ELF-1 (cell line): ENCODE data around the gene DPP4.

Experiments
- DNase-seq: peaks from one replicate; pipeline ENCODE4 v3.0.0-alpha.2; 2016; ENCODE audit warnings: low read depth, low spot score

DPP4 gene

DNA sequence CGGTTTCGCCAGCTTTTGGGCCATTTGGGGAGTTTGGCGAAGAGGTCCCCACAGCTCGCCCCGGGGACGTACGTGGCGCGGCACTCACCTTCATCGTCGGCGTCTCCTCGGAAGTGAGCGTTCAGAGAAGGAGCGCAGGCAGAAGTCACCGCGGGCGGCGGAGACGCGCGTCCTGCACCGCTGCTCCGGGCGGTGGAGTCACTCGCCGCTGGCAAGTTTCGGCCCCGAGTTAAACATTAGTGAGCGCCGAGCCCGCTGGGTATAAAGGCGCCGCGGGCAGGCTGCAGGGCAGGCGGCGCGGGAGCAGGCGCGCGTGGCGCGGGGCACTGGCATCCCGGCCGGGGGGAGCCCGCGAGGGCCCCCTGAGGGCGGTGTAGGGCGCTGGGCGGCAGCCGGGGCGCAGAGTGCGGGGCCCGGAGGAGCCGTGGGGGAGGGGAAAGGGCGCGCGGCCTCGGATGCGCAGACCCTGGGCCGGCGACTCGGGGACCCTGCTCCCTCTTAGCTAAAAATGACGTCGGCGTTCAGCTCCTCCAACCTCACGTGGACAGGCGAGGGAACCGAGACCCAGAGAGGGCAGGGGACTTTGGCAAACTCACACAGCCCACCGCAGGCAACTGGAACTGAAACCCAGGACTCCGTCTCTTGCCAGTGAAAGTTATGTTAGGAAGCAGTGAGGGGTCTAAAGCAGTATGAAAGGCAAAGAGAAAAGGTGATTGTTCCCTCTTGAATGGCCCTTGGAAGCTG is at the start of gene DPP4:
Gene DPP4, minus strand, starts transcription at position 328 of the 744 bp plus-strand sequence. Its CDS starts 234 bp downstream, at position 94.
- peak; percentile 40 for DNase-seq

GRCh38 chr2:162118166-162119031 is 44.4 kb upstream of the DPP4 start:
- no peak for DNase-seq

GRCh38 chr2:162116352-162116751 is 42.3 kb upstream of the DPP4 start:
- DNase-seq, result no peak

GRCh38 chr2:162115076-162115475 is 41.1 kb upstream of the DPP4 start:
- no peak for DNase-seq

- DNase-seq, result no peak
Measured at GRCh38 chr2:162114271-162114670, 40.3 kb upstream of the DPP4 start.

- DNase-seq, result no peak
Measured at GRCh38 chr2:162113776-162114168, 39.8 kb upstream of the DPP4 start.

DNA sequence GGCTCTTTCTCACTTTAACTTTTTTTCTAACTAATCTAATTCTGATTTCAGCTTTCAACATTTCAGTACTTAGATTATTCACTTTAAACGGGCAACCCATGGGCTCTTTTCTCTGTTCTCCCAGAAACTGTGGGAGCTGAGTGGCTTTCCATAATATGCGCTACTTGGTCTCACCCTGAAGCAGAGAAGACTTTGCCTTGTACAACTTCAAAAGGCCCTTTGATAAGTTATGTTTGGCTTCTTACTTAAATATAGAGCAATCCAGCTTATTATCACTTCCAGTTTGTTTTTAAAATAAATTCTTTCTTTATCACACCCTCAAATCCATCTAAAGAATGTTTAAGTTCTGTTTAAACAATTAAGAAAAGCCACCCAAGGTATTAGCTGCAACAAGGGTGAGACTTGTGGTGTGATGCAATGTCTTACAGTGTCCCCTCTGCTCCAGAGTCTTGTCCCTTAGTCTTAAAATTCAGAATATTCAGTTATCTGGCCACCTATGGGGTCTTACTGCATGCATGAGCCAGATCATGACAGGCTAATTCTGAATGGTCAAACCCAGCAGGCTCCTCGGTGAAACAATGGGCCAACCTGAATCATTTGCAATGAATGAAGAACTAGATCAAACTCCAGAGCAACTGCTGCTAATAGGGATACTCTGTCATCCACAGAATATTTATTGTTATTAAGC is 39.2 kb upstream of the DPP4 start:
- no peak for DNase-seq

DNA sequence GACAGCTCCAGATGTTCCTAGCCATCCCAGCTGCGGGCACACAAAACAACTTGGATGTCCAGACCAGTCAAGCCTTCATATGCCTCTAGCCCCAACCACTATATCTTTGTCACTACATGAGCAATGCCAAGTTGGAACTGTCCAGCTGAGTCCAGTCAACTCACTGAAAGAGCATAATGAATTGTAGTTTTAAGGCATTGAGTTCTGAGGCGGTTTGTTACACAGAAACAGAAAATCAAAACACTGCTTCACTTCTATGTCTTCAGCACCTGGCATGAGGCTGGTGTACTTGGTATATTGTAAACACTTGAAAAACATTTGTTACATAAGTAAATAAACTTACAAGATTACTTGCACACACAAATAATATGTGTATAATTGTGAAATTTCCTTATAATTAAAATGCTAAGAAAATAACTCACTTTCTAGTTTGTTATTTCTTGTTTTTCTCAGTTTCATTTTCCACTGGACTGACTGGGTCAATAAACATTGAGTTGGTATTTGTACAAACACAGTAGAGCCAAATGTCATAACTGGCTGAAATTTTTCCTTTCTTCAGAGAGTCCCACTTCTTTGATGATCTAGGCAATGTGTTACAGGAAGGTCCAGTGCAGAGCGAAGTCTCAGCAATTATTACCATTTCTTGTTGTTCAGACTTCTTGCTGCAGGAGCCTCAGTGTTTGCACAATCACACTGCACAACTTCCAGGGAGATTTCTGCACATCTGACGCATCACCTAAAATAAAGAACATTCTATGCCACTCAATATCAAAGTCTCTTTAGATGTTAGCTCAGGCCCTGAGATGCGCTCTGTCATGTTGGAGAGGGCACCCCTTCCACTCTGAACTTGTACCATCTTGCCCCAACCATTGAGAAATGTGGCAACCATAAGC is 38.2 kb upstream of the DPP4 start:
- no peak for DNase-seq

GRCh38 chr2:162107361-162107901 is 33.4 kb upstream of the DPP4 start:
- DNase-seq, result no peak

- no peak for DNase-seq
Measured at GRCh38 chr2:162106746-162107145, 32.7 kb upstream of the DPP4 start.

- no peak for DNase-seq
Measured at GRCh38 chr2:162106146-162106551, 32.1 kb upstream of the DPP4 start.

DNA sequence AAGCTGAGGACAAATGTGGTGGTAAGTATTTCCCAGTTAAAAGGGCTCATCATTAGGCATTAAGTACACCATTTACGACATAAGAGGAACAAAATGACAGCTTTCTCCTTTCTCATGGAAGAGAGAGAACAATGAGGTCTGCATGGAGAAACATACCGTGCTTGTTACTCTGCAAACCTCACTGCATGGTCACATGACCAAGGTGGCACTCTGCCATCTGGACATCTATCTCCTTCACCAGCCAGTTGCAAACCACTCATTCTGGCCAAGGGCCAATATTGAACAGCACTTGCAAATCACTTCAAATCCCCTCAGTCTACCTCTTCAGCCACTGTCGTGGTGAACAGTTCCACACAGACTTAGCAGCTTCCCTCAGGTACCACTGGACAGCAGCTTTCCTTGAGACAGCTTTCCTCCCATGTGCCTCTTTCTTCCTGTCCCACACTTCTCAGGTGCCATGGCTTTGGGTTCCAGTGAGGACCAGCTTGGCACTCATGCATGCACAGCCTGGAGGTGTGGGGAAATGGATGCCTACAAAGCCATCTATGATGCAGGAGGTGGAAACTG is 29.5 kb upstream of the DPP4 start:
- DNase-seq, result no peak

DNA sequence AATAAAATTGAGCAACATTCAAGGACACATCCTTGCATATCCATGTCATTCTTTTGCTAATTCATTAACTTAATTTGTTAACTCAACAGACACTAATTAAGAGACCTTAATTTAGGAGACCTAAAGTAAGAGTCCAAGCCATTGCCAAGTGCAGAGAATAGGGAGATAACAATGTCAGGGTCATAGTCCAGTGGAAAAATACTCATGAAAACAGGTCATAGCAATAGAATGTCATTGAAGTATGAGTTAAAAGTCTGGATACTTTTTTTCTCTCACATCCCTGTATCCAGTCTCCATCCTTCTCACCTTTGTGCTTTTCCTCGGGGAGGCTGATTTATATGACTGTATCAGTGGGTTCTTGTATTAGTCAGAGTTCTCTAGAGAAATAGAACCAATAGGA is 26.6 kb upstream of the DPP4 start:
- no peak for DNase-seq

GRCh38 chr2:162099836-162100235 is 25.8 kb upstream of the DPP4 start:
- no peak for DNase-seq

DNA sequence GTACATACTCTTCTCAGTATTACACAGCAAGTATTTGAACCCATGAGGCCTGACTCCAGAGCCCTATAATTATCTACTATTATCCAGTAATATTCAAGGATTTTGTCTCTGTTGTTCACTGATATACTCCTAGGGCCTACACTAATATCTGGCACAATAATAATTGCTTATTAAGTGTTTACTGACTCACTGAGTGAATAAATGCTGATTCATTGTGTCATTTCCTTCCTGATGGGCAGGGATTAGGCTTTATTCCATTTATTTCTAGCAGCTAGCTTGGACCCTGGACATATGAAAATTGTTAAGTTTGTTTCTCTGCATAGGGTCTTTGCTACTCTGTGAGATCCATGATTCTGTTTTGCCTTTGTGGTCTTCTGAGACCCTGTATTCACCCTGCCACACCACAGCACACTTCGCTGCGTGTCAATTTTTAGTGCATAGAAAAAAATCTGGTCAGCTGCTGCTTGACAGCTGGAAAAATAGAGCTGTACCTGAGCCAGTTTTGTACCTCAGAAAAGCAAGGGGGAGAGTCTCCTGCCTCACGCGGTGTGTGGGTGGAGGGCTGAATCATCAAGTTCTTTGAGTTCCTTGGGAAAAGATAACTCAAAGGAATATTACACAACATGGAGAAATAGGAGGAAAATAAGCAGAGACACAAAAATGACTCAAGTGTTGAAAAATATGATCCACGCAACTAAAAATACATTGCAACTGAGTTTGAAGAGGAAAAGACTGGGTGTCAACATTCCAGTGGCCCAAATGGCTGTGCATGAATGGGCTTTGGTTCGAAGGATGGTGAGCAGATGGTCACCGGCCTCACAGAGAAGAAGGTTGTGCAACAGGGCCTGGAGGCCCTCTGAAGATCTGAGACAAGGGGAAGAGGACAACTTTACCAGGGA is 18.9 kb upstream of the DPP4 start:
- no peak for DNase-seq

- no peak for DNase-seq
Measured at GRCh38 chr2:162092008-162092390, 18.0 kb upstream of the DPP4 start.

DNA sequence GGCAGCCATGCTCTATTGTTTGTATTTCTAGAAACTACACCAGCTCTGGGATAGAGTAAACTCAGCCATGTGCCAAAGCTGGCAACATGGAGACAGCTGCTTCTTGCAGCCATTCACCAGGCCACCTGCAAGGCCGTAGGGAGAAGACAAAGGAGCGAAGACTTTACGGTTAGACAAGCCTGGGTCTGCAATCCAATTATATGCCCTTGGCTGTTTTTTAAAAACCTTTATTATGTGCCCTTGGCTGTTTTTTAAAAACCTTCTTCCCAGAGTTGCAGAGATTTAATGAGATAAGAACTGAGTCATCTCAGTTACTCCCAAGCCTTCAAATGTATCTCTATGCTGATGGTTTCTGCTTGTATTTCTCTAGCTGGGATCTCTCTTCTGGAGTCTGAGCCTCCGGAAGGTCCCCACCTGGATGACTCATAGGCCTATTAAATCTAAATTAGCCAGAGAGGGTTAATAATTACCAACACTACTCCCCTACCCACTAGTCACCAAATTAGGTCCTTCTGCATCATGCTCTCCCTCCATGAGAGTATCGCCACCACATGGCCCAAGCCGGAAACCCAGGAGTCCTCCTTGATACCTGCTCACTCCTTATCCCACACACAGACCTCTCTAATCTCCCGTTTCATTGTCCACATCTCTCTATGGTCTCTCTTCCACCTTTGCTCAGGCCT is 17.5 kb upstream of the DPP4 start:
- DNase-seq, result peak; percentile 23

GRCh38 chr2:162090109-162090508 is 16.1 kb upstream of the DPP4 start:
- no peak for DNase-seq

GRCh38 chr2:162086904-162087303 is 12.9 kb upstream of the DPP4 start:
- no peak for DNase-seq
